GM19395 (cell line): Measurements from ENCODE around the gene TXN2.
A peak's percentile ranks its signal among the peaks of the same experiment; 100 is the strongest.

ENCODE experiments used
- ATAC-seq: cut with Tn5 transposase; IDR thresholded peaks from one replicate; pipeline ENCODE4 v1.9.1; 2021; ENCODE audit warnings: mild to moderate bottlenecking, moderate library complexity; ENCODE audit not compliant: unreplicated experiment

Gene TXN2

GRCh38 chr22:36486619-36487384 is 5.4 kb upstream of the TXN2 start:
- no peak for ATAC-seq

- ATAC-seq, result peak; percentile 11
These were observed 473 bp downstream of the TXN2 start for GRCh38 chr22:36480941-36481392.

GRCh38 chr22:36478966-36479365 is 2.5 kb downstream of the TXN2 start:
- ATAC-seq, result no peak

- no peak for ATAC-seq
These were observed 6.1 kb downstream of the TXN2 start for GRCh38 chr22:36475341-36475740.

- no peak for ATAC-seq
These were observed 8.8 kb downstream of the TXN2 start for GRCh38 chr22:36472689-36473088.

GRCh38 chr22:36471341-36471821 is 10.1 kb downstream of the TXN2 start:
- no peak for ATAC-seq

GRCh38 chr22:36470994-36471331 is 10.5 kb downstream of the TXN2 start:
- ATAC-seq, result no peak

GRCh38 chr22:36470162-36470993 is 11.1 kb downstream of the TXN2 start:
- ATAC-seq, result no peak

GRCh38 chr22:36469094-36469710 is 12.2 kb downstream of the TXN2 start:
- no peak for ATAC-seq

- no peak for ATAC-seq
These were observed 13.5 kb downstream of the TXN2 start for GRCh38 chr22:36467946-36468345.

GRCh38 chr22:36467042-36467810 is 14.2 kb downstream of the TXN2 start:
- no peak for ATAC-seq

- ATAC-seq, result no peak
These were observed 15.2 kb downstream of the TXN2 start for GRCh38 chr22:36466258-36466657.

GRCh38 chr22:36465232-36466021 is 16.0 kb downstream of the TXN2 start:
- no peak for ATAC-seq

- ATAC-seq, result no peak
These were observed 16.7 kb downstream of the TXN2 start for GRCh38 chr22:36464715-36465231.

- ATAC-seq, result no peak
These were observed 17.7 kb downstream of the TXN2 start for GRCh38 chr22:36463783-36464184.

- ATAC-seq, result no peak
These were observed 19.5 kb downstream of the TXN2 start for GRCh38 chr22:36461665-36462649.

GRCh38 chr22:36460202-36460601 is 21.2 kb downstream of the TXN2 start:
- no peak for ATAC-seq

GRCh38 chr22:36457688-36458450 is 23.6 kb downstream of the TXN2 start:
- no peak for ATAC-seq
